Stimulated activated CD8-positive, alpha-beta memory T cell treated with anti-CD3 and anti-CD28 coated beads, Interleukin-15, amount 100 ng/mL, for 1 hour (primary cell): ENCODE measurements around the gene PRDX1.
"Not testable (repeated sequence)": the region's sequence is repeated elsewhere in the genome, so short reads cannot be mapped to it uniquely, and the experiment has no call there.

Experiments used
- DNase-seq: peaks from one replicate; pipeline ENCODE4 v3.0.0-alpha.2; 2020; ENCODE audit warnings: low read depth

Gene PRDX1

GRCh38 chr1:45503462-45504360 lies 18.0 kb downstream of the PRDX1 start:
- no peak for DNase-seq

GRCh38 chr1:45501505-45501859 lies 20.2 kb downstream of the PRDX1 start:
- no peak for DNase-seq

- DNase-seq: no peak
These were observed 22.3 kb downstream of the PRDX1 start for GRCh38 chr1:45499415-45499769.

GRCh38 chr1:45498279-45498678 lies 23.4 kb downstream of the PRDX1 start:
- DNase-seq: no peak

- peak; percentile 14 for DNase-seq
These were observed 28.5 kb downstream of the PRDX1 start for GRCh38 chr1:45493116-45493697.

- no peak for DNase-seq
These were observed 29.0 kb downstream of the PRDX1 start for GRCh38 chr1:45492691-45493090.

GRCh38 chr1:45491487-45492260 lies 30.0 kb downstream of the PRDX1 start:
- DNase-seq: no peak

- peak; percentile 89 for DNase-seq
These were observed 30.8 kb downstream of the PRDX1 start, which contains the start of gene TESK2 for GRCh38 chr1:45490626-45491486. Gene TESK2 (minus strand): TSS chr1:45491163. CDS start chr1:45457785, 33,378 bp downstream.

- DNase-seq: no peak
These were observed 31.5 kb downstream of the PRDX1 start for GRCh38 chr1:45490121-45490625.

- DNase-seq: not testable (repeated sequence)
These were observed 32.3 kb downstream of the PRDX1 start for GRCh38 chr1:45489379-45489778.

- DNase-seq: no peak
These were observed 32.9 kb downstream of the PRDX1 start for GRCh38 chr1:45488666-45489377.

GRCh38 chr1:45485949-45486348 lies 35.7 kb downstream of the PRDX1 start:
- no peak for DNase-seq

GRCh38 chr1:45479039-45479748 lies 42.5 kb downstream of the PRDX1 start:
- DNase-seq: no peak

- DNase-seq: no peak
These were observed 43.4 kb downstream of the PRDX1 start for GRCh38 chr1:45478121-45478814.

- DNase-seq: no peak
These were observed 44.0 kb downstream of the PRDX1 start for GRCh38 chr1:45477646-45478045.

GRCh38 chr1:45474194-45474593 lies 47.5 kb downstream of the PRDX1 start:
- not testable (repeated sequence) for DNase-seq

GRCh38 chr1:45473302-45473701 lies 48.4 kb downstream of the PRDX1 start:
- DNase-seq: no peak

- DNase-seq: no peak
These were observed 51.3 kb downstream of the PRDX1 start for GRCh38 chr1:45470306-45470798.

GRCh38 chr1:45467353-45467752 lies 54.3 kb downstream of the PRDX1 start:
- not testable (repeated sequence) for DNase-seq
